GM18508 (cell line): ENCODE results near the gene OLFM1.

ENCODE experiments used
- ATAC-seq: cut with Tn5 transposase; IDR thresholded peaks from one replicate; pipeline ENCODE4 v1.9.1; 2021; ENCODE audit warnings: moderate number of reproducible peaks; ENCODE audit not compliant: insufficient read depth, unreplicated experiment

Gene OLFM1

DNA sequence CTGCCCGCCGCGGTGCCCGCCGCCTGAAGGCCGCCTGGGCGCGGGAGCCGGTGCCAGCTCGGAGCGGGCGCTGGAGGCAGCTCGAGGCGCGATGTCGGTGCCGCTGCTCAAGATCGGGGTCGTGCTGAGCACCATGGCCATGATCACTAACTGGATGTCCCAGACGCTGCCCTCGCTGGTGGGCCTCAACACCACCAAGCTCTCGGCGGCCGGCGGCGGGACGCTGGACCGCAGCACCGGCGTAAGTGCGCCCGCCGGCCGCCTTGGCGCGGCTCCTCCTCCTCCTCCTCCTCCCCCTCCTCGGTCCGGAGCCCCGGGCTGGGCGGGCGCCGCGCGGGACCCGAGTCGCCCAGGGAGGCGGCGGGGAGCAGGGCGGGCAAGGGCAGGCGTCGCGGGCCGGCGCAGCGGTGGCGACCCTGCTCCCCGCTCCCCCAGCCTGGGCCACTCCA lies 455 bp downstream of the OLFM1 start:
- no peak for ATAC-seq

GRCh38 chr9:135088348-135088978 lies 995 bp downstream of the OLFM1 start:
- no peak for ATAC-seq

DNA sequence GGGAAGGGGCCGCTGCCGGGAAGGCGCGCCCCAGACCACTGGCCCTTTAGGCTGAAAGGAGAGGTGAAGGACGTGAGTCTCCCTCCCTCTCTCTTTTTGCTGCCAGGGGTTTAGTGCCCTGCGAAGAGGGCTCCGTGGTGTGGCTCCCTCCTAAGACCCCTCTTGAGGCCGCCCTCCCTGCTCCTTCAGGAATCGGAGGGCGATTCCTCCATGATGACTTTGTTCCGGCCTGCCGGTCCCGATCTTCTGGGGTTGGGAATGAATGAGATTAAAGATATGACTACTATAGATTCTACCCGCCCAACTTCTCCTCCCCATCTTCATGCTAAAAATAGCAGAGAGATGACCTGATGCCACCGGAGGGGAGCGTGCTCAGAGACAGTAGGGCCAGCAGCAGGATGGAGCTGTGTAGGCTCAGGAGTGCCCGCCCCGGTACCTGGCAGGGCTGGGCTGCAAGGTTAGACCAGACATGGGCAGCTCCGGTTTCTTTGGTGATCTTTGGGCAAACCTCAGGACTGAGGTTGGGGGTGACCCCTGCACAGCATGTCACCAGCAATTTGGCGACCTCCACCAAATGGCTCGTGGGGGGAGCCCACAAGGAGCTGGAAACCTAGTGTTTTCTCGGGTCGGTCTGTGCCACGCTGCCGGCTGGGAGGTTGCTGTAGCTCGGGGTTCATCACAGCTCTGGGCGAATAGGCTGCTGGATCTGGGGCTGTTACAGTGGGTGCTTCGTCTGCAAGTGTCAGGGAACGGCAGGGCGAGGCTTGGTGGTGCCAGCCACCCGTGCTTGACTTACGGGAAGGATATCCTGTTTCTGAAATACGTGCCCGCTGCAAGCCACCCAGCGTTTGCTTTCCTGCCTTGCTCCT lies 1.7 kb downstream of the OLFM1 start:
- no peak for ATAC-seq

GRCh38 chr9:135090081-135090480 lies 2.6 kb downstream of the OLFM1 start:
- no peak for ATAC-seq

DNA sequence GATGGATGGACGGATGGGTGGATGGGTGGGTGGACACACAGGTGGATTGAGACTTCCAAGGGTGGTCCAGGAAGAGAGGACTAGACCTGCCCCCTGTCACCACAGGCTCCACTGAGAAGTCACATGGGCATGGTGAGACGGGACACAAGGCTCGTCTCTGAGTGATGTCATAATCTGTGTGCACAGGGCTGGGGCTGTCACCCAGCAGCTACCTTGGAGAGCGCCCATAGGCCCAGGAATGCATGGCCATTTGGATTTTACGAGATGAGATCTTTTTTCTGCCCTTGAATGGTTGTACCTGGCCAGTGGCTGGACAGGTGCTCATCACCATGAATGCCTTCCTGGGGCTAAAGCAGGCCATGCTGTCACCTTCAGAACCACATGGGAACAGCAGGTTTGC lies 3.1 kb downstream of the OLFM1 start:
- no peak for ATAC-seq

DNA sequence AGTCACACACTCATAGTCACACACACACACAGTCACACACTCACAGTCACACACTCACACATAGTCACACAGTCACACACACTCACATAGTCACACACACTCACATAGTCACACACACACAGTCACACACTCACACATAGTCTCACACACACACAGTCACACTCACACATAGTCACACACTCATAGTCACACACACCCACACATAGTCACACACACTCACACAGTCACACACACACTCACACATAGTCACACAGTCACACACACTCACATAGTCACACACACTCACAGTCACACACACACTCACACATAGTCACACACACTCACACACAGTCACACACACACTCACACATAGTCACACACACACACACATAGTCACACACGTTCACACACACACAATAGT lies 4.1 kb downstream of the OLFM1 start:
- no peak for ATAC-seq

GRCh38 chr9:135093111-135093510 lies 5.6 kb downstream of the OLFM1 start:
- ATAC-seq, result no peak

- no peak for ATAC-seq
These were observed 6.6 kb downstream of the OLFM1 start for GRCh38 chr9:135093911-135094584.

DNA sequence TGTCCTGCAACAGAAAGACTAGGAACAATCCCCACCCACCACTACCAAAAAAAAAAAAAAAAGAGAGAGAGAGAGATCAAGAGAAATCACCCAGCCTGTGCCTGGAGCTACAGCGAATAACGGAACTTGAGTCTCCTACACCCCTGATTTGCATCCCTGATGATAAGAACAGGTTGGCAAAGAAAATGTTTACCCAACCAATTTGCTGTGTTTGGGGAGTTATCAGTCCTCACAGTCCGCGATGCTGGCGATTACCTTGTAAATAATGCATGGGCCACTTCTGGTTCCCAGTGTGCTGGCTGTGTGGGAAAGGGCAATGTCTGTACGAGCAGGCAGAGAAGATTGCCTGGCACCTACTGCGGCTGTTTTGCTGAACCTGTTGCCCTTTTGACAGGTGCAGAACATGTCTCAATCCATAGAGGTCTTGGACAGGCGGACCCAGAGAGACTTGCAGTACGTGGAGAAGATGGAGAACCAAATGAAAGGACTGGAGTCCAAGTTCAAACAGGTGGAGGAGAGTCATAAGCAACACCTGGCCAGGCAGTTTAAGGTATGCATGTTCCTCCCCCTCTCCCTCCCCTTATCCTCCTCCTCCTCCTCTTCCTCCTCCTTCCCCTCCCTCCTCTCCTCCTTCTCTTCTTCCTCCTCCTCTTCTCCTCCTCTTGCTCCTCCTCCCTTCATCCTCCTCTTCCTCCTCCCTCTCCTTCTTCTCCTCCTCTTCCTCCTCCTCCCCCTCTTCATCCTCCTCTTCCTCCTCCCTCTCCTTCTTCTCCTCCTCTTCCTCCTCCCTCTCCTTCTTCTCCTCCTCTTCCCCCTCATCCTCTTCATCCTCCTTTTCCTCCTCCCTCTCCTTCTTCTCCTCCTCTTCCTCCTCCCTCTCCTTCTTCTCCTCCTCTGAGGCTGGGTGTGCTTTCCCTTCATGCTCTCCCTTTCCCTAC lies 8.3 kb downstream of the OLFM1 start:
- ATAC-seq, result no peak

DNA sequence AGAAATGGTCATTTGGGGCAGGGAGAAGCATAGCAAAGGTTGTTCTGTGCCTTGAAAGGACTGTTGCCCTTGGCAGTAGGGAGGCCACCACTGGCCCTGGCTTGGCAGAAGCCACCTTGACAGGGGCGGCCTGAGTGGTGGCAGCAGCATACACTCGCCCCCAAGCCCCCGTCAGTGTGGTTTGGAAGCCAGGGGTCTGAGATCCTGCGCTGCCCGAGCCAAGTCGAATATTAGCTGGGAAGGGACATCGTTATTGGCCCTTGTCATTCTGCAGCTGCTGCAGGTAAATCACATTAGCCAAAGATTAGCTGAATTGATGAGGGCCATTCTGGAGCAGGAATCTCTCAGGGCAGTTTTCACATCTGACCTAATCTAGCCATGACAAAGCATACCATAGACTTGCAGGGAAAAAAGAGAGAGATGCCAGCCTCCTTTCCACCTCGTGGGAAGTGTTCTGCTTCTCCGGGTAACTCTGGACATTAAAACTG lies 9.0 kb downstream of the OLFM1 start:
- ATAC-seq, result no peak

DNA sequence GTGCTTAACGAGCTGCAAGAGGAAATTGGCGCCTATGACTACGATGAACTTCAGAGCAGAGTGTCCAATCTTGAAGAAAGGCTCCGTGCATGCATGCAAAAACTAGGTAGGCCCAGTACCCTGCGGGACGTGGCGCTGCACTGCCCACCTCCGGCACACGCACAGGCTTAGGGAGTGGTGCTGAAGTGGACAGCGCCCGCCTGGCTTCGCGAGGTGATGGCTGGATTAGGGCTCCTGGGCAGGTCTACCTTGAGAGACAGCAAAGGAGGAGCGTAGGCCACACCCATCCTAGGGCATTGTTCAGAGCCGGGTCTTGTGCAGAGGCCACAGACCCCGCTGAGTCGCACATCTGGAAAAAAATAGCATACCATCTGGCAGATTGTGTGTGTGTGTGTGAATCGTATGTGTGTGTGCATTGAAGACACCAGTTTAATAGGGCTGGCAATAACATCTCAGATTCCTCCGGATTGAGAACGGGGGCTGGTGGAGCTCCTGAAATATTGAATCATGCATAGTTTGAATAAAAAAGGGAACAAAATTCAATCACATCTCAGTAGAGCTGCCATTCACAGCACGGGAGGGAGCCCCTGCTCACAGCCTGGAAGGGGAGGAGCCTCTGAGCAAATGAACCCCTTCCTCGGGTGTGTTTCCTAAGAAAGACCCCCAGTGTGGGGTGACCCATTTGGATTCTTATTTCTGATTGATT lies 11.1 kb downstream of the OLFM1 start:
- ATAC-seq, result no peak

DNA sequence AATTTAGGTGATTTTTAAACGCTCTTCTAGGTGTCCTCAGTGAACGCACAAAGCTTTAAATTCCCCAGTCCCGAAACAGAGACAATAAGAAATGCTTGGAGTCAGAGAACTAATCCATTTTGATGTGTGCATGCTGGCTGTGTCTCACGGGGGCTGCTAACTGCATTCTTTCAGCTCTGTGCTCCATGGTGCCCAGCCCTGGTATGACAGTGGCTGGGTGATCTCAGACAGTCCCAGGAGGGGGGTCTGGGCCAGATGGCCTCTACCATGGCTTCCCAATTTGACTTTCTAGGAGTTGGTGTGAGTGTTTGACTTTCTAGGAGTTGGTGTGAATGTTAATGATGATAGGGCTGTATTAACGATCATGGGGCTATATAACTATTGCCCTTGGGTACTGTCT lies 12.1 kb downstream of the OLFM1 start:
- ATAC-seq, result no peak

DNA sequence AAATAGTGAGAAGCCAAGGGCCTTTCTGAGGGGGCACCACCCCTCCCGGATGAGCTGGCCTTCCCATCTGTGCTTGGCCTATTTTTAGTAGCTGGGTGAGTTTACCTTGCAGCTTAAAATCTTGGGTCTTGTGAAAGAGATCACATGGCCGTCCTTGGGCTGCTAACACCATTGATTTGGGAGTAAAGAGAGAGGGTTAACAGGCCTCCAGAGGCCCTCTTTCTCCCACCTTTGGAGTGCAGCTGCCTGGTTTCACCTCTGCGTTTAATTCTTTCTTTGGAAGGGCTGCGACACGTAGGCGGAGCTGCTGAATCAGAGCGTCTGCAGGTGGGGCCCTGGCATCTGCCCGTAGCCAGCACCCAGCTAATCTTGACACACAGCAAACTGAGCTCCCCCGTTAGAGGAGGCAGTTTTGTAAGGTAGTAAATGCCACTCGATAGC lies 12.8 kb downstream of the OLFM1 start:
- ATAC-seq, result no peak

- ATAC-seq, result no peak
These were observed 13.4 kb downstream of the OLFM1 start for GRCh38 chr9:135100725-135101410.

- no peak for ATAC-seq
These were observed 14.0 kb downstream of the OLFM1 start for GRCh38 chr9:135101486-135101885.

DNA sequence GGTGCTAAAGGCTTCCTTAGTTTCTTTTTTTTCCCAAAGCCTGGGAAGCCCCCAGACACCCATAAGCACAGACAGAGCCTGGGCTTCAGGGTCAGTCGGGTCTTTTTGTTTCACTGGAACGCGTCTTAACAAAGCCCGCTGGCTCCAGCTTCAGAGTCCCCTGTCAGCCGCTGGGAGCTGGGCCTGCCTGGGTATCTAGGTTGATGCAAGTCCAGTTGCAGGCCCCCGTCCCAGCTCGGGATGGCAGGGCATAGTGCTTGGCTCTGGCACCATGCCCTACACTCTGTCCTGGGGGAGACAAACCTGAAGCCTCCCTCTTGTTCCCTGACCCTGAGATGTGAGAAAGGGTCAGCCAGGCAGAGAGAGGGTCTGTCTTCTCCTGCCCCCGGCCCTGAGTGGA lies 14.5 kb downstream of the OLFM1 start:
- no peak for ATAC-seq

DNA sequence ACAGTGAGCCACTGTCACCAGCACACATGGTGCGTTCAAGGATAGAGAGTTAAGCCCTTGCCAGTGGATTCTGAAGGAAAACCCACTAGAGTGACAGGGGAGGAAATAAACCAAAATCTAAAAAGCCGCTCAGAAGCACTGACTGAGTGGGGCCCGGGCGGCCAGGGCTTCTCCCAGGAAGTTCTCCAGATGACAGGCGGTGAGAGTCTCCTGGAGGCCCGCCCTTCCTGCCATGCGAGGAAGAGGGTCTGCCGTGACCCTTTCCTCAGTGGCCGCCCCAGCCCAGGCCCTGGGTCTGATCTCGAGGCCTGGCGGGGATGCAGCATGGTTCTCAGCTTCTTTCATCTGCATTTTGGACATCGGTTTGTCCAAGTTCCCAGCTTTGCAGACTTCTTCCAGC lies 14.9 kb downstream of the OLFM1 start:
- ATAC-seq, result no peak

DNA sequence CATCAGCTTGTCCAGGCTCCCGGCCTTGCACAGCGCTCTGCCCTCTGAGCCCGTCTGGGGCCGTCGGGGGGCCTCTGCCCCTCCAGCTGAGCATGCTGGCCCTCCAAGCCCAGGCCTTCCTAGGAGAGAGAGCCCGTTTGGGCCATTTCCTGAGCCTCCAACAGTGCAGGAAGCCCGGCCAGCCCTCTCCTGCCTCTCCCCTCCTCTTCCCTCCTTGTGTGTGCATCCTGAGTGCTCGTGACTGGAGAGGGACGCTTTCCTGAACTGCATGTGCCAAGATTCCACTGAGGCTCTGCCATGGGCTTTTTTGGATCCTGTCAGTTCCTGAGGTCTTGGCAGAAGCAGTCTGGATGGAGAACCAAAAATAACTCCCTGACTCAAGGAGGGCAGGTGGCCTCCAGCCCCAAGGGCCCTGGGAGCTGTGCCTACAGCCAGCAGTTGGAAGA lies 15.6 kb downstream of the OLFM1 start:
- ATAC-seq, result no peak
